B cell (primary cell): ENCODE data around the gene KYAT1. TPM values are rescaled to one million over a fixed set of nuclear protein-coding genes. Genes with fewer than 3 reads are reported as not detected.

Source experiments
- ATAC-seq: fragments of 200-7000 bp; cut with Tn5 transposase; one replicate; pipeline ENCODE4 v1.10.0; 2021; ENCODE audit warnings: low read depth, mild to moderate bottlenecking, moderate number of reproducible peaks, moderate library complexity
- CTCF ChIA-PET: fragments of 350-600 bp; sonication (Branson Sonifier 250); formaldehyde crosslinking; loops from one replicate; lab custom pipeline; 2021; ENCODE audit warnings: antibody characterized with exemption, inconsistent platforms; lab: Charles Lee
- POLR2A ChIA-PET: fragments of 350-600 bp; sonication (Branson Sonifier 250); formaldehyde crosslinking; loops from one replicate; lab custom pipeline; 2021; ENCODE audit warnings: antibody characterized with exemption; lab: Charles Lee
- DNase-seq: peaks from one replicate; pipeline ENCODE4 v3.0.0; 2013
- H2AFZ ChIP-seq: 2 replicates; pipeline ENCODE4 v1.6.1; 2012; ENCODE audit warnings: mild to moderate bottlenecking, low read depth, low read length; ENCODE audit not compliant: insufficient read depth, poor library complexity, severe bottlenecking
- H3K27ac ChIP-seq, 2 donors: 1 replicate in 1 of 2; 2 replicates in 1 of 2; pipeline ENCODE4 v1.5.1; 2012 to 2013; ENCODE audit warnings: low read length in 2 of 2, mild to moderate bottlenecking in 2 of 2, moderate library complexity in 1 of 2
- H3K27me3 ChIP-seq, 4 experiments: fragments of 200-600 bp in 1 of 4; sonication (generic) in 1 of 4; replicated peaks in 1 of 4; 1 replicate in 2 of 4; 2 replicates in 2 of 4; pipeline versions ENCODE4 v1.6.1 to v1.7.0; 2013 to 2016; ENCODE audit warnings: low read length in 3 of 4, mild to moderate bottlenecking in 2 of 4, mixed read lengths in 1 of 4, moderate library complexity in 1 of 4; ENCODE audit not compliant: insufficient read depth in 4 of 4, control insufficient read depth in 3 of 4; ENCODE audit errors: control extremely low read depth in 1 of 4
- H3K36me3 ChIP-seq, 2 experiments: replicated peaks in 1 of 2; 1 replicate in 1 of 2; 2 replicates in 1 of 2; pipeline versions ENCODE4 v1.6.1 to v1.7.1; 2013; ENCODE audit warnings: low read length in 1 of 2; ENCODE audit not compliant: insufficient read depth in 2 of 2, control insufficient read depth in 1 of 2; ENCODE audit errors: control extremely low read depth in 1 of 2, extremely low read depth in 1 of 2
- H3K4me1 ChIP-seq, 2 donors: fragments of 200-600 bp in 1 of 2; sonication (generic) in 1 of 2; 1 replicate in 1 of 2; 2 replicates in 1 of 2; pipeline versions ENCODE4 v1.5.1 to v1.6.1; 2013 to 2017; ENCODE audit warnings: low read length in 2 of 2; ENCODE audit not compliant: control insufficient read depth in 2 of 2, insufficient read depth in 2 of 2
- H3K4me2 ChIP-seq: replicated peaks from 2 replicates; pipeline ENCODE3; 2012; ENCODE audit warnings: mild to moderate bottlenecking, low read depth, low read length; ENCODE audit not compliant: poor library complexity, severe bottlenecking
- H3K4me3 ChIP-seq, 5 experiments: fragments of 200-600 bp in 1 of 5; sonication (generic) in 1 of 5; 1 replicate in 3 of 5; 2 replicates in 2 of 5; pipeline versions ENCODE4 v1.5.1 to v1.7.0; 2011 to 2016; ENCODE audit warnings: low read length in 4 of 5, mild to moderate bottlenecking in 4 of 5, low read depth in 2 of 5, control low read depth in 1 of 5, moderate library complexity in 1 of 5; ENCODE audit not compliant: insufficient read depth in 1 of 5; ENCODE audit errors: control extremely low read depth in 1 of 5, extremely low read depth in 1 of 5
- H3K79me2 ChIP-seq: fragments of 200-600 bp; sonication (generic); one replicate; pipeline ENCODE4 v1.6.0; 2016; ENCODE audit warnings: low read length; ENCODE audit not compliant: control insufficient read depth, insufficient read depth
- H3K9ac ChIP-seq: fragments of 200-600 bp; sonication (generic); 2 replicates; pipeline ENCODE4 v1.6.1; 2017; ENCODE audit warnings: mild to moderate bottlenecking, low read length, moderate library complexity
- H3K9me3 ChIP-seq, 3 donors: one replicate each; pipeline versions ENCODE4 v1.6.1 to v1.7.1; 2013; ENCODE audit warnings: low read length in 2 of 3; ENCODE audit not compliant: control insufficient read depth in 2 of 3, insufficient read depth in 1 of 3; ENCODE audit errors: control extremely low read depth in 1 of 3
- H4K20me1 ChIP-seq: 2 replicates; pipeline ENCODE4 v1.6.0; 2012; ENCODE audit warnings: mild to moderate bottlenecking, low read length; ENCODE audit not compliant: insufficient read depth, control insufficient read depth, poor library complexity, severe bottlenecking
- H3K27ac Mint-ChIP-seq: one replicate; pipeline ENCODE4 v1.8.0; 2021; ENCODE audit warnings: mixed read lengths
- H3K27me3 Mint-ChIP-seq: one replicate; pipeline ENCODE4 v1.8.0; 2021; ENCODE audit warnings: mixed read lengths
- H3K4me1 Mint-ChIP-seq: one replicate; pipeline ENCODE4 v1.8.0; 2021; ENCODE audit warnings: mixed read lengths
- H3K4me3 Mint-ChIP-seq: one replicate; pipeline ENCODE4 v1.8.0; 2021; ENCODE audit warnings: mixed read lengths
- H3K9me3 Mint-ChIP-seq: one replicate; pipeline ENCODE4 v1.8.0; 2022; ENCODE audit warnings: mixed read lengths; ENCODE audit not compliant: insufficient read depth
- EZH2 ChIP-seq: IDR thresholded peaks from 2 replicates; pipeline ENCODE4 v1.6.1; 2012; ENCODE audit warnings: borderline replicate concordance, low read depth, mild to moderate bottlenecking, moderate library complexity, low read length; ENCODE audit not compliant: insufficient read depth, poor library complexity, severe bottlenecking
- WGBS: methylation state at CpG from one replicate; pipeline ENCODE4 v1.1.5; 2013; ENCODE audit warnings: missing lambda C conversion rate; ENCODE audit not compliant: insufficient coverage; 5-methylcytosine and 5-hydroxymethylcytosine counted together
- intact Hi-C: fragments of 100-400 bp; cut with micrococcal nuclease; formaldehyde crosslinking; loops from one replicate; pipeline ENCODE4 v1.10.0; 2022
- polyA plus RNA-seq: library from polyadenylated mRNA; depleted of rRNA; stranded (reverse); fragments of >200 nt; gene quantifications from 2 replicates; pipeline ENCODE4 v1.2.3, GENCODE V29; 2012
- total RNA-seq, 2 donors: library from RNA; stranded (reverse); fragments of 120-200 nt in 1 of 2; gene quantifications; 1 replicate in 1 of 2; 2 replicates in 1 of 2; pipeline versions ENCODE4 v1.2.3 to v1.2.4, GENCODE V29; 2013 to 2022
- TF ChIP-seq, protein P1 (sequence below): fragments of 200-600 bp; IDR thresholded peaks from one replicate; pipeline ENCODE4 v1.8.0; 2022; ENCODE audit warnings: antibody characterized with exemption, mild to moderate bottlenecking

Gene KYAT1
- total and polyA plus RNA-seq, 2 donors (not counting 1 experiment from before 2014, with no cell fraction given) = 7.0 to 16.2 TPM

DNA sequence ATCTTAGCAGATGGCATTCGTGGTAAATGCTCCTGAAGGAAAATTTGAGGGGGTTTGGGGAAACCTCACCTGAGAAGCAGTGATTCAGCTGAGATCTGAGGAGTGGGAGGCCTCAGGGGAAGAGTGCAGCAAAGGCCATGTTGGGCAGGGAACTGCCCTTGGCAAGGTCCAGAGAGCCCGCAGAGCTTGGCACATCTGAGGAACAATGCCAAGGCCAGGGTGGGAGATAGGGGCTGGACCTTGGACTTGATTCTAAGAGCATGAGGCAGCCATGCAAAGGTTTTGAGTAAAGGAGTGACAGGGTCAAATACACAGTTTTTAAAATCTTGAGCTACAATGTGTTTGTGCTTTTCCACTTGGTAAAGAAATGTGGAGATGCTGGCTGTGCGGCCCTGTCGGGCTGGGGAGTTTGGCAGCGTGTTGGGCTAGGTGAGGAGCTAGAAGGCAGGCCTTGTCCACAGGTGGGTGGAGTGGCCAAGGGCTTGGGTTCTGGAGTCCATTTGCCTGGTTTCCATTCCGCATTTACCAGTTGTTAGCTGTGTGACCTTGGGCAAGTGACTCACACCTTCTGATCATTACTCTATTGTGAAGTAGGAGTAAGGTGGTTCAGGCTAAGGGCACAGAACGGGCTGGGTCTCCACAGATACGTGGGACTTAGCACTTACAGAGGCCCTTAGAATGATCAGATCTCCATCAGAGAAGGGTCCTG, 88.6 kb downstream of the KYAT1 start:
- no peak for ATAC-seq
- no peak overlapping the region for H3K27ac ChIP-seq
- H2AFZ ChIP-seq = no peak overlapping the region
- H3K4me3 Mint-ChIP-seq = no peak overlapping the region
- peaks cover 9% of the 10 kb centered on the region for H4K20me1 ChIP-seq
- no peak overlapping the region for H3K27ac Mint-ChIP-seq
- no peak overlapping the region for H3K9ac ChIP-seq
- CTCF ChIA-PET = interaction anchor here (1.0 to 1.2 kb wide), 2 partner anchors 25 to 83 kb away, joined by 3 to 4 read pairs; partner anchors contain the start of gene ENDOG
- H3K27me3 ChIP-seq = no peaks in the 10 kb centered on the region
- no peak overlapping the region for H3K4me3 ChIP-seq
- peaks cover 0 to 53% of the 10 kb centered on the region in 2 experiments for H3K36me3 ChIP-seq
- WGBS = 98% methylated on average over 7 of the region's 8 CpGs
- H3K9me3 Mint-ChIP-seq = no peaks in the 10 kb centered on the region
- no peaks in the 10 kb centered on the region for H3K27me3 Mint-ChIP-seq
- no peaks in the 10 kb centered on the region for H3K9me3 ChIP-seq
- no peak overlapping the region for H3K4me2 ChIP-seq
- peaks cover 4% of the 10 kb centered on the region in 2 donors for H3K4me1 ChIP-seq
- TF ChIP-seq EZH2 = no peak
- TF ChIP-seq, protein P1, sequence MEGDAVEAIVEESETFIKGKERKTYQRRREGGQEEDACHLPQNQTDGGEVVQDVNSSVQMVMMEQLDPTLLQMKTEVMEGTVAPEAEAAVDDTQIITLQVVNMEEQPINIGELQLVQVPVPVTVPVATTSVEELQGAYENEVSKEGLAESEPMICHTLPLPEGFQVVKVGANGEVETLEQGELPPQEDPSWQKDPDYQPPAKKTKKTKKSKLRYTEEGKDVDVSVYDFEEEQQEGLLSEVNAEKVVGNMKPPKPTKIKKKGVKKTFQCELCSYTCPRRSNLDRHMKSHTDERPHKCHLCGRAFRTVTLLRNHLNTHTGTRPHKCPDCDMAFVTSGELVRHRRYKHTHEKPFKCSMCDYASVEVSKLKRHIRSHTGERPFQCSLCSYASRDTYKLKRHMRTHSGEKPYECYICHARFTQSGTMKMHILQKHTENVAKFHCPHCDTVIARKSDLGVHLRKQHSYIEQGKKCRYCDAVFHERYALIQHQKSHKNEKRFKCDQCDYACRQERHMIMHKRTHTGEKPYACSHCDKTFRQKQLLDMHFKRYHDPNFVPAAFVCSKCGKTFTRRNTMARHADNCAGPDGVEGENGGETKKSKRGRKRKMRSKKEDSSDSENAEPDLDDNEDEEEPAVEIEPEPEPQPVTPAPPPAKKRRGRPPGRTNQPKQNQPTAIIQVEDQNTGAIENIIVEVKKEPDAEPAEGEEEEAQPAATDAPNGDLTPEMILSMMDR = no peak
- peaks cover 15% of the 10 kb centered on the region for H3K79me2 ChIP-seq
- DNase-seq = no peak
- POLR2A ChIA-PET = interaction anchor here (0.6 kb wide), 1 partner anchor 111 kb away, joined by 6 read pairs; no protein-coding TSS in a partner anchor
- intact Hi-C loops = no loop called here
- peaks cover 10% of the 10 kb centered on the region for H3K4me1 Mint-ChIP-seq

DNA sequence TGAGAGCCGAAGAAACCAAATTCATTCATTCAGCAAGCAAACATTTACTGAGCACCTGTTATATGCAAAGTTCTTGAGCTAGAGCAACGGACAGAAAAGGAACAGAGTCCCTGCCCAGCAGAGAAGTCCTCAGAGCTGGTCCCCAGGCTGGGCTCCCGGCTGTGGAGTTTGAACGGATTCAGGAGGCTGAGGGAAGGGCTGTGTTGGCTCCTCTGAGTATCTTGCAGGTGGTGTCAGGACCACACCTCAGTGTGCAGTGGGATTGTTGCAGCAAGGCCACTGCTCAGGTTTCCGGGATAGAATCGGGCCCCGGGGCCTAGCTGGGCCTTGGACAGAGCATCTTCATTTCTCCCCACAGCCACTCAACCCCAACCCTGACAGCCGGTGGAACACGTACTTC, 89.6 kb downstream of the KYAT1 start:
- CTCF ChIA-PET = no interaction called here
- Histone ChIP-seq H4K20me1 (peaks cover 9% of the 10 kb centered on the region), H3K4me3 (no peak overlapping the region), H3K9ac (no peak overlapping the region), H3K4me2 (no peak overlapping the region), H2AFZ (no peak overlapping the region), H3K27ac (no peak overlapping the region), H3K79me2 (peaks cover 25% of the 10 kb centered on the region), H3K36me3 (peaks cover 0 to 44% of the 10 kb centered on the region in 2 experiments), H3K9me3 (no peaks in the 10 kb centered on the region), H3K27me3 (no peaks in the 10 kb centered on the region), H3K4me1 (peaks cover 10 to 11% of the 10 kb centered on the region in 2 donors)
- H3K9me3 Mint-ChIP-seq = no peaks in the 10 kb centered on the region
- H3K4me1 Mint-ChIP-seq = peaks cover 15% of the 10 kb centered on the region
- H3K27me3 Mint-ChIP-seq = no peaks in the 10 kb centered on the region
- no peak overlapping the region for H3K27ac Mint-ChIP-seq
- 98% methylated on average over 9 of the region's 9 CpGs for WGBS
- intact Hi-C loops = no loop called here
- no peak for DNase-seq
- no peak overlapping the region for H3K4me3 Mint-ChIP-seq
- TF ChIP-seq, protein P1 = no peak
- TF ChIP-seq EZH2 = no peak
- POLR2A ChIA-PET = no interaction called here
- ATAC-seq = no peak
